Measurements from ENCODE around the gene TSPAN9. TPM values are rescaled to one million over a fixed set of nuclear protein-coding genes. Genes with fewer than 3 reads are reported as not detected.

TSPAN9 gene
- total RNA-seq, 1 experiment from 2014 or later: 9.6 TPM

DNA sequence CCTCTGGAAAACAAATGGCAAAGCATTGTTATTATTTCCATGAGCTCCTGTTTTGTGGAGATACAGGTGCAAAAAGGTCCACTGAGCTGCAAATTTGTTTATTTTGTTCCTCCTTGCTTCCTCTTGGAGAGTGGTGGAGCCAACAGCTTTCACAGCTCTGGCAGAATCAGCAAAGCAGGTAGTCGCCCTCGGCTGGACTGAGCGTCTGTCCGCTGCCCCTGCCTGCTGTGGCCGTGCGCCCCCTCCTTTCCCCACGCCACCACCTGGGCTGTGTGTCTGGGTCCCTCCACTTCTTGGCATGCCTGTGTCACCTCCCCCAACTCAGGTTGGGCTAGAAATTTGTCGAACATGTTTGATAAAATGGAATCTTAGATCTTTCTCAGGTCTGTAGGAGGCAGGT is 188.2 kb downstream of the TSPAN9 start:
- H3K27ac ChIP-seq: no peak overlapping the region
- no peaks in the 10 kb centered on the region for H3F3A ChIP-seq (ENCODE audit: insufficient read depth, low read depth)
- H3K4me2 ChIP-seq: no peak overlapping the region
- H2AFZ ChIP-seq: no peak overlapping the region
- CTCF ChIA-PET: no interaction called here
- no peaks in the 10 kb centered on the region for H3K9me2 ChIP-seq (ENCODE audit: insufficient read depth)
- TF ChIP-seq EZH2 (IDR thresholded peaks at IDR 0.05; ENCODE audit: low read depth): no peak
- TF ChIP-seq, protein P1, sequence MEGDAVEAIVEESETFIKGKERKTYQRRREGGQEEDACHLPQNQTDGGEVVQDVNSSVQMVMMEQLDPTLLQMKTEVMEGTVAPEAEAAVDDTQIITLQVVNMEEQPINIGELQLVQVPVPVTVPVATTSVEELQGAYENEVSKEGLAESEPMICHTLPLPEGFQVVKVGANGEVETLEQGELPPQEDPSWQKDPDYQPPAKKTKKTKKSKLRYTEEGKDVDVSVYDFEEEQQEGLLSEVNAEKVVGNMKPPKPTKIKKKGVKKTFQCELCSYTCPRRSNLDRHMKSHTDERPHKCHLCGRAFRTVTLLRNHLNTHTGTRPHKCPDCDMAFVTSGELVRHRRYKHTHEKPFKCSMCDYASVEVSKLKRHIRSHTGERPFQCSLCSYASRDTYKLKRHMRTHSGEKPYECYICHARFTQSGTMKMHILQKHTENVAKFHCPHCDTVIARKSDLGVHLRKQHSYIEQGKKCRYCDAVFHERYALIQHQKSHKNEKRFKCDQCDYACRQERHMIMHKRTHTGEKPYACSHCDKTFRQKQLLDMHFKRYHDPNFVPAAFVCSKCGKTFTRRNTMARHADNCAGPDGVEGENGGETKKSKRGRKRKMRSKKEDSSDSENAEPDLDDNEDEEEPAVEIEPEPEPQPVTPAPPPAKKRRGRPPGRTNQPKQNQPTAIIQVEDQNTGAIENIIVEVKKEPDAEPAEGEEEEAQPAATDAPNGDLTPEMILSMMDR (conservative IDR thresholded peaks at IDR 0.05): no peak
- DNase-seq: no peak
- intact Hi-C loops (cut with micrococcal nuclease; ENCODE audit: unreplicated experiment): no loop called here
- no peaks in the 10 kb centered on the region for H3K4me1 ChIP-seq (replicated peaks; ENCODE audit: insufficient read depth)
- H3K9me3 ChIP-seq (ENCODE audit: insufficient read depth, low read depth): no peaks in the 10 kb centered on the region
- no TSS peak for BruUV-seq (replicated peaks)
- H3K79me2 ChIP-seq (ENCODE audit: low read depth): no peaks in the 10 kb centered on the region
- H4K20me1 ChIP-seq (ENCODE audit: insufficient read depth): no peaks in the 10 kb centered on the region
- no peak overlapping the region for H3K4me3 ChIP-seq
- POLR2A ChIA-PET (ENCODE audit: unreplicated experiment): no interaction called here
- H3K27me3 ChIP-seq (ENCODE audit: insufficient read depth, low read depth): peaks cover 20% of the 10 kb centered on the region
- H3K36me3 ChIP-seq (ENCODE audit: low read depth): no peaks in the 10 kb centered on the region

DNA sequence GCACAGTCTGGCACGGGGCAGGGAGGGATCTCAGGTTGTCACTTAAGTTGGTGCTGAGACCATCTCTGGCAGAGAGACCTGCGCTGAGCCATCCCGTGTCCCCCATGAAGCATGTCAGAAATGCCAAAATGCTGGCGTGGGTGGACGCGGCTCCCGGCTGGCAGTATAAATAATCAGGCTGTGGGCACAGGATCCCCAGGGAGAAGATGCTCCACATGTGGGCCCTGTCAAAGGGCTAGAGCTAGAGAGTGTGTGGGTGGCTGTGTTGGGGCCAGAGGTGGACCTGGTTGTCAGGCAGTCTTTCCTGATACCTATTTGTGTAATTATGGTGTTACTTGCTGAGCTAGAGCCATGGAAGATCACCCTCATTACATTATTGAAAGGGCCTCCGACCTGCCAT is 189.5 kb downstream of the TSPAN9 start:
- TF ChIP-seq, protein P1 (conservative IDR thresholded peaks at IDR 0.05): no peak
- TF ChIP-seq EZH2 (IDR thresholded peaks at IDR 0.05; ENCODE audit: low read depth): no peak
- Histone ChIP-seq H3K4me1 (replicated peaks; ENCODE audit: insufficient read depth) (no peaks in the 10 kb centered on the region), H3K36me3 (ENCODE audit: low read depth) (no peaks in the 10 kb centered on the region), H3K79me2 (ENCODE audit: low read depth) (no peaks in the 10 kb centered on the region), H2AFZ (no peak overlapping the region), H3K9me2 (ENCODE audit: insufficient read depth) (no peaks in the 10 kb centered on the region), H3K4me2 (no peak overlapping the region), H3K27ac (no peak overlapping the region), H4K20me1 (ENCODE audit: insufficient read depth) (no peaks in the 10 kb centered on the region), H3K4me3 (no peak overlapping the region), H3K9me3 (ENCODE audit: insufficient read depth, low read depth) (no peaks in the 10 kb centered on the region), H3K27me3 (ENCODE audit: insufficient read depth, low read depth) (peaks cover 20% of the 10 kb centered on the region), H3F3A (ENCODE audit: insufficient read depth, low read depth) (no peaks in the 10 kb centered on the region)
- no peak for DNase-seq
- intact Hi-C loops (cut with micrococcal nuclease; ENCODE audit: unreplicated experiment): no loop called here
- BruUV-seq (replicated peaks): no TSS peak
- CTCF ChIA-PET: no interaction called here
- POLR2A ChIA-PET (ENCODE audit: unreplicated experiment): interaction anchor here (0.7 kb wide), 1 partner anchor 9 kb away, joined by 3 read pairs; no protein-coding TSS in a partner anchor

GRCh38 chr12:3267690-3268089 is 190.5 kb downstream of the TSPAN9 start:
- intact Hi-C loops (cut with micrococcal nuclease; ENCODE audit: unreplicated experiment): no loop called here
- Histone ChIP-seq H3K27ac (no peak overlapping the region), H3F3A (ENCODE audit: insufficient read depth, low read depth) (no peaks in the 10 kb centered on the region), H3K4me1 (replicated peaks; ENCODE audit: insufficient read depth) (0 out of 2 replicates have a peak, but pooled peaks cover under 1% of the 10 kb centered on the region), H3K36me3 (ENCODE audit: low read depth) (no peaks in the 10 kb centered on the region), H3K9me3 (ENCODE audit: insufficient read depth, low read depth) (no peaks in the 10 kb centered on the region), H3K79me2 (ENCODE audit: low read depth) (no peaks in the 10 kb centered on the region), H4K20me1 (ENCODE audit: insufficient read depth) (no peaks in the 10 kb centered on the region), H3K9me2 (ENCODE audit: insufficient read depth) (no peaks in the 10 kb centered on the region), H3K4me2 (no peak overlapping the region), H3K27me3 (ENCODE audit: insufficient read depth, low read depth) (peaks cover 20% of the 10 kb centered on the region), H3K4me3 (no peak overlapping the region), H2AFZ (no peak overlapping the region)
- TF ChIP-seq, protein P1 (conservative IDR thresholded peaks at IDR 0.05): no peak
- TF ChIP-seq EZH2 (IDR thresholded peaks at IDR 0.05; ENCODE audit: low read depth): no peak
- ChIA-PET CTCF (no interaction called here), POLR2A (ENCODE audit: unreplicated experiment) (no interaction called here)
- no TSS peak for BruUV-seq (replicated peaks)
- no peak for DNase-seq
